ENCODE measurements around the gene CUEDC2. TPM values are rescaled to one million over a fixed set of nuclear protein-coding genes. Genes with fewer than 3 reads are reported as not detected.

Gene CUEDC2
- total and polyA plus RNA-seq, 2 donors, result 40.5 to 52.4 TPM

- WGBS, result 97% methylated on average over 36 of the region's 36 CpGs
- H3K36me3 ChIP-seq (ENCODE audit: control insufficient read depth in 2 of 2, insufficient read depth in 2 of 2, low read length in 1 of 2), result no peaks in the 10 kb centered on the region
These were observed 38.5 kb upstream of the CUEDC2 start for GRCh38 chr10:102470579-102471546.

GRCh38 chr10:102468683-102469082 lies 36.3 kb upstream of the CUEDC2 start:
- 96% methylated on average over 9 of the region's 9 CpGs for WGBS
- no peak for DNase-seq (ENCODE audit: low read depth in 6 of 9, low spot score in 9 of 9)
- peaks cover 0 to 5% of the 10 kb centered on the region in 2 donors for H3K27me3 ChIP-seq (ENCODE audit: control insufficient read depth in 2 of 2, insufficient read depth in 1 of 2, low read length in 1 of 2)
- H3K36me3 ChIP-seq (ENCODE audit: control insufficient read depth in 2 of 2, insufficient read depth in 2 of 2, low read length in 1 of 2), result no peaks in the 10 kb centered on the region
- H3K4me3 ChIP-seq (ENCODE audit: low read length in 2 of 2), result no peak overlapping the region
- H3K27ac ChIP-seq (ENCODE audit: low read depth in 1 of 2, low read length in 1 of 2), result no peak overlapping the region
- no peaks in the 10 kb centered on the region for H3K9me3 ChIP-seq (ENCODE audit: control insufficient read depth in 2 of 2, insufficient read depth in 1 of 2, low read length in 1 of 2)
- peaks cover 0 to 7% of the 10 kb centered on the region in 2 donors for H3K4me1 ChIP-seq (ENCODE audit: control insufficient read depth in 2 of 2, insufficient read depth in 2 of 2, low read length in 2 of 2)

More at GRCh38 chr10:102470579-102471546, 38.5 kb upstream of the CUEDC2 start:
- Histone ChIP-seq H3K4me1 (ENCODE audit: control insufficient read depth in 2 of 2, insufficient read depth in 2 of 2, low read length in 2 of 2) (peaks cover 0 to 7% of the 10 kb centered on the region in 2 donors), H3K9me3 (ENCODE audit: control insufficient read depth in 2 of 2, insufficient read depth in 1 of 2, low read length in 1 of 2) (no peaks in the 10 kb centered on the region), H3K27ac (ENCODE audit: low read depth in 1 of 2, low read length in 1 of 2) (no peak overlapping the region), H3K27me3 (ENCODE audit: control insufficient read depth in 2 of 2, insufficient read depth in 1 of 2, low read length in 1 of 2) (no peaks in the 10 kb centered on the region), H3K4me3 (ENCODE audit: low read length in 2 of 2) (no peak overlapping the region)
- DNase-seq (ENCODE audit: low read depth in 6 of 9, low spot score in 9 of 9), result no peak

- no peaks in the 10 kb centered on the region for H3K9me3 ChIP-seq (ENCODE audit: control insufficient read depth in 2 of 2, insufficient read depth in 1 of 2, low read length in 1 of 2)
- H3K4me1 ChIP-seq (ENCODE audit: control insufficient read depth in 2 of 2, insufficient read depth in 2 of 2, low read length in 2 of 2), result peaks cover 0 to under 1% of the 10 kb centered on the region in 2 donors
- no peak overlapping the region for H3K27ac ChIP-seq (ENCODE audit: low read depth in 1 of 2, low read length in 1 of 2)
- H3K36me3 ChIP-seq (ENCODE audit: control insufficient read depth in 2 of 2, insufficient read depth in 2 of 2, low read length in 1 of 2), result no peaks in the 10 kb centered on the region
- no peak for DNase-seq (ENCODE audit: low read depth in 6 of 9, low spot score in 9 of 9)
- WGBS, result 83% methylated on average over 6 of the region's 6 CpGs
- H3K4me3 ChIP-seq (ENCODE audit: low read length in 2 of 2), result no peak overlapping the region
- H3K27me3 ChIP-seq (ENCODE audit: control insufficient read depth in 2 of 2, insufficient read depth in 1 of 2, low read length in 1 of 2), result peaks cover 0 to 12% of the 10 kb centered on the region in 2 donors
These were observed 35.6 kb upstream of the CUEDC2 start for GRCh38 chr10:102467971-102468438.

GRCh38 chr10:102467318-102467717 lies 34.9 kb upstream of the CUEDC2 start:
- Histone ChIP-seq H3K9me3 (ENCODE audit: control insufficient read depth in 2 of 2, insufficient read depth in 1 of 2, low read length in 1 of 2) (no peaks in the 10 kb centered on the region), H3K27me3 (ENCODE audit: control insufficient read depth in 2 of 2, insufficient read depth in 1 of 2, low read length in 1 of 2) (peaks cover 0 to 19% of the 10 kb centered on the region in 2 donors), H3K36me3 (ENCODE audit: control insufficient read depth in 2 of 2, insufficient read depth in 2 of 2, low read length in 1 of 2) (no peaks in the 10 kb centered on the region), H3K4me3 (ENCODE audit: low read length in 2 of 2) (no peak overlapping the region), H3K4me1 (ENCODE audit: control insufficient read depth in 2 of 2, insufficient read depth in 2 of 2, low read length in 2 of 2) (peaks cover 0 to 6% of the 10 kb centered on the region in 2 donors), H3K27ac (ENCODE audit: low read depth in 1 of 2, low read length in 1 of 2) (no peak overlapping the region)
- no peak for DNase-seq (ENCODE audit: low read depth in 6 of 9, low spot score in 9 of 9)
- WGBS, result 89% methylated on average over 6 of the region's 6 CpGs

GRCh38 chr10:102465466-102465865 lies 33.1 kb upstream of the CUEDC2 start:
- Histone ChIP-seq H3K27me3 (ENCODE audit: control insufficient read depth in 2 of 2, insufficient read depth in 1 of 2, low read length in 1 of 2) (peaks cover 0 to 30% of the 10 kb centered on the region in 2 donors), H3K4me1 (ENCODE audit: control insufficient read depth in 2 of 2, insufficient read depth in 2 of 2, low read length in 2 of 2) (peaks cover 13 to 22% of the 10 kb centered on the region in 2 donors), H3K4me3 (ENCODE audit: low read length in 2 of 2) (no peak overlapping the region), H3K9me3 (ENCODE audit: control insufficient read depth in 2 of 2, insufficient read depth in 1 of 2, low read length in 1 of 2) (no peaks in the 10 kb centered on the region), H3K36me3 (ENCODE audit: control insufficient read depth in 2 of 2, insufficient read depth in 2 of 2, low read length in 1 of 2) (no peaks in the 10 kb centered on the region), H3K27ac (ENCODE audit: low read depth in 1 of 2, low read length in 1 of 2) (no peak overlapping the region)
- 95% methylated on average over 3 of the region's 3 CpGs for WGBS
- no peak for DNase-seq (ENCODE audit: low read depth in 6 of 9, low spot score in 9 of 9)

- Histone ChIP-seq H3K9me3 (ENCODE audit: control insufficient read depth in 2 of 2, insufficient read depth in 1 of 2, low read length in 1 of 2) (no peaks in the 10 kb centered on the region), H3K27ac (ENCODE audit: low read depth in 1 of 2, low read length in 1 of 2) (no peak overlapping the region), H3K27me3 (ENCODE audit: control insufficient read depth in 2 of 2, insufficient read depth in 1 of 2, low read length in 1 of 2) (peaks cover 0 to 30% of the 10 kb centered on the region in 2 donors), H3K4me1 (ENCODE audit: control insufficient read depth in 2 of 2, insufficient read depth in 2 of 2, low read length in 2 of 2) (peaks cover 13 to 22% of the 10 kb centered on the region in 2 donors), H3K4me3 (ENCODE audit: low read length in 2 of 2) (no peak overlapping the region), H3K36me3 (ENCODE audit: control insufficient read depth in 2 of 2, insufficient read depth in 2 of 2, low read length in 1 of 2) (no peaks in the 10 kb centered on the region)
- DNase-seq (ENCODE audit: low read depth in 6 of 9, low spot score in 9 of 9), result no peak
- 95% methylated on average over 10 of the region's 10 CpGs for WGBS
These were observed 31.6 kb upstream of the CUEDC2 start for GRCh38 chr10:102463983-102464382.

- Histone ChIP-seq H3K9me3 (ENCODE audit: control insufficient read depth in 2 of 2, insufficient read depth in 1 of 2, low read length in 1 of 2) (no peaks in the 10 kb centered on the region), H3K4me3 (ENCODE audit: low read length in 2 of 2) (no peak overlapping the region), H3K4me1 (ENCODE audit: control insufficient read depth in 2 of 2, insufficient read depth in 2 of 2, low read length in 2 of 2) (peaks cover 13 to 22% of the 10 kb centered on the region in 2 donors), H3K27me3 (ENCODE audit: control insufficient read depth in 2 of 2, insufficient read depth in 1 of 2, low read length in 1 of 2) (peaks cover 0 to 30% of the 10 kb centered on the region in 2 donors), H3K27ac (ENCODE audit: low read depth in 1 of 2, low read length in 1 of 2) (no peak overlapping the region), H3K36me3 (ENCODE audit: control insufficient read depth in 2 of 2, insufficient read depth in 2 of 2, low read length in 1 of 2) (no peaks in the 10 kb centered on the region)
- WGBS, result 87% methylated on average over 6 of the region's 6 CpGs
- no peak for DNase-seq (ENCODE audit: low read depth in 6 of 9, low spot score in 9 of 9)
These were observed 30.2 kb upstream of the CUEDC2 start for GRCh38 chr10:102462512-102463054.

- H3K27me3 ChIP-seq (ENCODE audit: control insufficient read depth in 2 of 2, insufficient read depth in 1 of 2, low read length in 1 of 2), result peaks cover 0 to 30% of the 10 kb centered on the region in 2 donors
- DNase-seq (ENCODE audit: low read depth in 6 of 9, low spot score in 9 of 9), result peak; percentile 59 to 93 (median 87)
- no peaks in the 10 kb centered on the region for H3K36me3 ChIP-seq (ENCODE audit: control insufficient read depth in 2 of 2, insufficient read depth in 2 of 2, low read length in 1 of 2)
- no peak overlapping the region for H3K27ac ChIP-seq (ENCODE audit: low read depth in 1 of 2, low read length in 1 of 2)
- H3K9me3 ChIP-seq (ENCODE audit: control insufficient read depth in 2 of 2, insufficient read depth in 1 of 2, low read length in 1 of 2), result no peaks in the 10 kb centered on the region
- 3% methylated on average over 54 of the region's 54 CpGs for WGBS
- peak overlapping the region; percentile 43 to 50 for H3K4me3 ChIP-seq (ENCODE audit: low read length in 2 of 2)
- peaks cover 13 to 22% of the 10 kb centered on the region in 2 donors for H3K4me1 ChIP-seq (ENCODE audit: control insufficient read depth in 2 of 2, insufficient read depth in 2 of 2, low read length in 2 of 2)
These were observed 29.0 kb upstream of the CUEDC2 start for GRCh38 chr10:102461187-102462054.

All from thymus (tissue), 11 donors.